Measurements from ENCODE around the gene PRPF38B.
"Not testable (repeated sequence)": the region's sequence is repeated elsewhere in the genome, so short reads cannot be mapped to it uniquely, and the experiment has no call there.

The PRPF38B gene

GRCh38 chr1:108679586-108680213 is 12.4 kb upstream of the PRPF38B start:
- no peak overlapping the region for H3K4me3 ChIP-seq (ENCODE audit: low read length)
- DNase-seq (ENCODE audit: low read depth): no peak

GRCh38 chr1:108681701-108682100 is 10.4 kb upstream of the PRPF38B start:
- H3K4me3 ChIP-seq (ENCODE audit: low read length); DNase-seq (ENCODE audit: low read depth): not testable (repeated sequence)

More at GRCh38 chr1:108679586-108680213, 12.4 kb upstream of the PRPF38B start:
- no peak for TF ChIP-seq CTCF (conservative IDR thresholded peaks at IDR 0.05; ENCODE audit: low read length)

GRCh38 chr1:108685529-108685928 is 6.6 kb upstream of the PRPF38B start:
- no peak for TF ChIP-seq CTCF (conservative IDR thresholded peaks at IDR 0.05; ENCODE audit: low read length)
- no peak for DNase-seq (ENCODE audit: low read depth)
- H3K4me3 ChIP-seq (ENCODE audit: low read length): no peak overlapping the region

GRCh38 chr1:108686614-108687313 is 5.3 kb upstream of the PRPF38B start:
- peak; percentile 89 for DNase-seq (ENCODE audit: low read depth)
- H3K4me3 ChIP-seq (ENCODE audit: low read length): no peak overlapping the region
- no peak for TF ChIP-seq CTCF (conservative IDR thresholded peaks at IDR 0.05; ENCODE audit: low read length)

GRCh38 chr1:108691128-108691941 is 775 bp upstream of the PRPF38B start:
- DNase-seq (ENCODE audit: low read depth): no peak
- H3K4me3 ChIP-seq (ENCODE audit: low read length): peak overlapping the region; percentile 86
- TF ChIP-seq CTCF (conservative IDR thresholded peaks at IDR 0.05; ENCODE audit: low read length): no peak

GRCh38 chr1:108692724-108693655 is 880 bp downstream of the PRPF38B start:
- peak; percentile 39 for TF ChIP-seq CTCF (conservative IDR thresholded peaks at IDR 0.05; ENCODE audit: low read length)
- peak overlapping the region; percentile 86 for H3K4me3 ChIP-seq (ENCODE audit: low read length)
- peak; percentile 69 for DNase-seq (ENCODE audit: low read depth)

- no peak for TF ChIP-seq CTCF (conservative IDR thresholded peaks at IDR 0.05; ENCODE audit: low read length)
- no peak overlapping the region for H3K4me3 ChIP-seq (ENCODE audit: low read length)
- no peak for DNase-seq (ENCODE audit: low read depth)
These were observed 3.4 kb downstream of the PRPF38B start for GRCh38 chr1:108695535-108695934.
